Aorta (tissue), 5 donors: ENCODE data around the gene SEMA4A. TPM values are rescaled to one million over a fixed set of nuclear protein-coding genes. Genes with fewer than 3 reads are reported as not detected.
"Not testable (repeated sequence)": the region's sequence is repeated elsewhere in the genome, so short reads cannot be mapped to it uniquely, and the experiment has no call there.

Experiments used
- ATAC-seq: fragments of 200-7000 bp; cut with Tn5 transposase; one replicate; pipeline ENCODE4 v1.9.1; 2022; ENCODE audit warnings: moderate library complexity; ENCODE audit not compliant: low FRiP score
- DNase-seq, 2 donors: peaks; one replicate each; pipeline ENCODE4 v3.0.0-alpha.2; 2020
- H3K27ac ChIP-seq, 2 donors: one replicate each; pipeline ENCODE4 v1.5.1; 2013; ENCODE audit warnings: low read length in 2 of 2, mild to moderate bottlenecking in 2 of 2, moderate library complexity in 2 of 2, control low read depth in 1 of 2, inconsistent platforms in 1 of 2, low read depth in 1 of 2
- H3K27me3 ChIP-seq, 2 donors: one replicate each; pipeline ENCODE4 v1.6.1; 2013; ENCODE audit warnings: control low read depth in 1 of 2, low read length in 1 of 2, mild to moderate bottlenecking in 1 of 2, moderate library complexity in 1 of 2; ENCODE audit not compliant: insufficient read depth in 2 of 2, control insufficient read depth in 1 of 2
- H3K36me3 ChIP-seq, 2 donors: one replicate each; pipeline ENCODE4 v1.6.1; 2013; ENCODE audit warnings: control low read depth in 1 of 2, low read length in 1 of 2, mild to moderate bottlenecking in 1 of 2; ENCODE audit not compliant: insufficient read depth in 2 of 2, control insufficient read depth in 1 of 2
- H3K4me1 ChIP-seq, 2 donors: one replicate each; pipeline ENCODE4 v1.6.1; 2013; ENCODE audit warnings: low read length in 2 of 2, control low read depth in 1 of 2, mild to moderate bottlenecking in 1 of 2, moderate library complexity in 1 of 2; ENCODE audit not compliant: insufficient read depth in 2 of 2, control insufficient read depth in 1 of 2
- H3K4me3 ChIP-seq, 2 donors: one replicate each; pipeline ENCODE4 v1.5.1; 2013; ENCODE audit warnings: low read length in 2 of 2, control low read depth in 1 of 2, mild to moderate bottlenecking in 1 of 2
- H3K9me3 ChIP-seq: one replicate; pipeline ENCODE4 v1.6.1; 2013; ENCODE audit warnings: mild to moderate bottlenecking, low read length; ENCODE audit not compliant: control insufficient read depth
- WGBS, 2 donors: extraction: QIAGEN DNeasy Blood & Tissue Kit; methylation state at CpG; one replicate each; pipeline ENCODE4 v1.1.7; 2013; 5-methylcytosine and 5-hydroxymethylcytosine counted together
- intact Hi-C, 2 donors: fragments of 100-400 bp; cut with DNase I; formaldehyde crosslinking; loops; one replicate each; pipeline versions ENCODE4 v1.14.2 to v1.15.0; 2022
- polyA plus RNA-seq, 2 donors: library from polyadenylated mRNA; stranded (reverse); fragments of 200-250 nt; gene quantifications; one replicate each; pipeline ENCODE4 v1.2.3, GENCODE V29; 2013
- total RNA-seq, 2 donors: library from RNA; stranded (reverse); fragmentation: NEBNext Ultra II Directional; extraction: Animal tissue kit (Norgen Biotek cat#: 25700); gene quantifications; one replicate each; pipeline ENCODE4 v1.2.1, GENCODE V29; 2021
- donor health status: healthy with polysubstance abuse.
- donor health status: Bipolar disorder and iron deficiency.
- donor health status: DM: no; HTN: no; CAD: no.
- donor health status: DM: no; HTN: no; CAD: no.
- donor health status: DM: yes; HTN: yes; CAD: no.

Gene SEMA4A
- total and polyA plus RNA-seq, 4 donors, result 3.0 to 20.0 (median 6.8) TPM

GRCh38 chr1:156122519-156123355 lies 30.6 kb upstream of the SEMA4A start:
- H3K36me3 ChIP-seq, result no peaks in the 10 kb centered on the region
- WGBS, 2 donors, result 2 to 3% methylated on average over 14 of the region's 14 CpGs
- no peaks in the 10 kb centered on the region for H3K9me3 ChIP-seq
- intact Hi-C loops, result loop anchor here in 1 of 2 donors (10.0 kb wide), 1 partner anchor 148 kb away; the partner anchor contains the start of gene ARHGEF2
- peak overlapping the region; percentile 87 to 99 for H3K27ac ChIP-seq
- no peaks in the 10 kb centered on the region for H3K4me1 ChIP-seq
- H3K4me3 ChIP-seq, result peak overlapping the region; percentile 39 to 40
- H3K27me3 ChIP-seq, result no peaks in the 10 kb centered on the region
- peak; percentile 93 for DNase-seq
- peak; percentile 64 for ATAC-seq

GRCh38 chr1:156123356-156124196 lies 29.8 kb upstream of the SEMA4A start:
- ATAC-seq, result peak; percentile 79
- Histone ChIP-seq H3K4me3 (peak overlapping the region; percentile 5 to 33), H3K36me3 (no peaks in the 10 kb centered on the region), H3K9me3 (no peaks in the 10 kb centered on the region), H3K27ac (peak overlapping the region; percentile 87 to 99), H3K4me1 (no peaks in the 10 kb centered on the region), H3K27me3 (no peaks in the 10 kb centered on the region)
- WGBS, 2 donors, result 1 to 2% methylated on average over 14 of the region's 14 CpGs
- peak; percentile 97 to 98 for DNase-seq
- intact Hi-C loops, result loop anchor here in 1 of 2 donors (10.0 kb wide), 1 partner anchor 149 kb away; the partner anchor contains the start of gene ARHGEF2

- no peaks in the 10 kb centered on the region for H3K9me3 ChIP-seq
- ATAC-seq (no peak), DNase-seq (peak; percentile 79 to 84)
- H3K4me1 ChIP-seq, result no peaks in the 10 kb centered on the region
- no peaks in the 10 kb centered on the region for H3K36me3 ChIP-seq
- WGBS, 2 donors, result 31 to 34% methylated on average over 17 of the region's 17 CpGs
- H3K27me3 ChIP-seq, result no peaks in the 10 kb centered on the region
- H3K27ac ChIP-seq, result peak overlapping the region; percentile 82 to 98
- intact Hi-C loops, result loop anchor here in 1 of 2 donors (10.0 kb wide), 1 partner anchor 150 kb away; the partner anchor contains the start of gene ARHGEF2
- no peak overlapping the region for H3K4me3 ChIP-seq
These were observed 28.6 kb upstream of the SEMA4A start for GRCh38 chr1:156124557-156125483.

DNA sequence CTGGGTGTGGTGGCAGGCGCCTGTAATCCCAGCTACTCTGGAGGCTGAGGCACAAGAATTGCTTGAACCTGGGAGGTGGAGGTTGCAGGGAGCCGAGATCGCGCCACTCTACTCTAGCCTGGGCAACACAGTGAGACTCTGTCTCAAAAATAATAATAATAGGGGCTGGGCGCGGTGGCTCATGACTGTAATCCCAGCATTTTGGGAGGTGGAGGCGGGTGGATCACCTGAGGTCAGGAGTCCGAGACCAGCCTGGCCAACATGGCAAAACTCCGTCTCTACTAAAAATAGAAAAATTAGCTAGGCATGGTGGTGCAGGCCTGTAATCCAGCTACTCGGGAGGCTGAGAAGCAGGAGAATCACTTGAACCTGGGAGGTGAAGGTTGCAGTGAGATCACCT lies 27.8 kb upstream of the SEMA4A start:
- not testable (repeated sequence) for H3K4me3 ChIP-seq, H3K36me3 ChIP-seq, H3K9me3 ChIP-seq, H3K27me3 ChIP-seq, ATAC-seq, H3K4me1 ChIP-seq
- H3K27ac ChIP-seq, result peak overlapping the region; percentile 31 to 82
- 17 to 21% methylated on average over 10 of the region's 10 CpGs for WGBS, 2 donors
- intact Hi-C loops, result loop anchor here in 1 of 2 donors (10.0 kb wide), 1 partner anchor 151 kb away; the partner anchor contains the start of gene ARHGEF2
- peak; percentile 61 to 86 for DNase-seq

- ATAC-seq (peak; percentile 78), DNase-seq (peak; percentile 98 to 99)
- H3K27me3 ChIP-seq, result no peaks in the 10 kb centered on the region
- H3K9me3 ChIP-seq, result no peaks in the 10 kb centered on the region
- H3K4me3 ChIP-seq, result no peak overlapping the region
- intact Hi-C loops, result loop anchor here in 1 of 2 donors (10.0 kb wide), 1 partner anchor 151 kb away; the partner anchor contains the start of gene ARHGEF2
- peak overlapping the region; percentile 88 to 97 for H3K27ac ChIP-seq
- WGBS, 2 donors, result 3 to 4% methylated on average over 11 of the region's 11 CpGs
- no peaks in the 10 kb centered on the region for H3K4me1 ChIP-seq
- peaks cover 0 to 2% of the 10 kb centered on the region in 2 donors for H3K36me3 ChIP-seq
These were observed 27.2 kb upstream of the SEMA4A start for GRCh38 chr1:156126043-156126629.

- H3K4me3 ChIP-seq, result no peak overlapping the region
- DNase-seq (peak; percentile 79 to 90), ATAC-seq (peak; percentile 0)
- 6 to 11% methylated on average over 10 to 15 of the region's 15 CpGs for WGBS, 2 donors
- no peaks in the 10 kb centered on the region for H3K9me3 ChIP-seq
- no peaks in the 10 kb centered on the region for H3K27me3 ChIP-seq
- H3K4me1 ChIP-seq, result no peaks in the 10 kb centered on the region
- H3K27ac ChIP-seq, result peak overlapping the region; percentile 88 to 89
- H3K36me3 ChIP-seq, result peaks cover 0 to 2% of the 10 kb centered on the region in 2 donors
- intact Hi-C loops, result loop anchor here in 1 of 2 donors (10.0 kb wide), 1 partner anchor 152 kb away; the partner anchor contains the start of gene ARHGEF2
These were observed 26.5 kb upstream of the SEMA4A start for GRCh38 chr1:156126630-156127534.

DNA sequence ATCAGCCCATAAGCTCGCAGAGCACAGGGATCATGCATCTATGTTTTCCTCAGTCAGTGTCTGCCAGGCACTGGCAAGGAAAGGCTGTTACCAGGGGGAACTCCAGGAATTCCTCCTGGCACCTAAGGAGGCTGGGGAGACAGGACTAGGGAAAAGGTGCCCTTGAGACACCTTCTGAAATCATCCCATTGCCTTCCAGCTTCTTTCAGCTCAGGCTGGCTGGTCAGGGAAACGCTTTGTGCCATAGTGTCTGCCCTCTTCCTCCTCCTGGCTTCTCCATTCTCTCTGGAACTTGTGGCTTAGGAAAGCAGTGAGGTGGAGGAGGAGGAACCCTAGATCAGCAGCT lies 25.1 kb upstream of the SEMA4A start:
- no peaks in the 10 kb centered on the region for H3K27me3 ChIP-seq
- H3K36me3 ChIP-seq, result peaks cover 0 to 2% of the 10 kb centered on the region in 2 donors
- peak overlapping the region in 1 of 2 donors; percentile 7 for H3K4me3 ChIP-seq
- DNase-seq (no peak), ATAC-seq (no peak)
- H3K4me1 ChIP-seq, result no peaks in the 10 kb centered on the region
- no peaks in the 10 kb centered on the region for H3K9me3 ChIP-seq
- intact Hi-C loops, result loop anchor here (2.0 to 10.0 kb wide), 3 partner anchors 13 to 153 kb away; partner anchors contain the start of genes ARHGEF2 (in 1 of the 2) and LMNA (in 1 of the 2)
- 0 to 3% methylated on average over 2 of the region's 2 CpGs for WGBS, 2 donors
- H3K27ac ChIP-seq, result peak overlapping the region; percentile 95 to 100
